Keratinocyte (primary cell): Measurements from ENCODE around the gene HDGF. TPM values are rescaled to one million over a fixed set of nuclear protein-coding genes. Genes with fewer than 3 reads are reported as not detected.

Experiments
- DNase-seq: peaks from one replicate; pipeline ENCODE4 v3.0.0-alpha.2; 2011; ENCODE audit warnings: low read depth, missing footprints, low spot score
- FAIRE-seq: peaks from 2 replicates; lab custom pipeline; 2011; peaks lifted over from hg19 to GRCh38; lab: Jason Lieb, UNC
- H2AFZ ChIP-seq: 2 replicates; pipeline ENCODE4 v1.6.0; 2012; ENCODE audit warnings: low read length, control low read depth, inconsistent platforms; ENCODE audit not compliant: control insufficient read depth
- H3K27ac ChIP-seq: 2 replicates; pipeline ENCODE4 v1.5.1; 2011; ENCODE audit warnings: low read length; ENCODE audit not compliant: control insufficient read depth, insufficient read depth
- H3K27me3 ChIP-seq: 3 replicates; pipeline ENCODE4 v1.6.0; 2011; ENCODE audit warnings: low read length; ENCODE audit not compliant: control insufficient read depth, insufficient read depth; ENCODE audit errors: extremely low read depth
- H3K36me3 ChIP-seq, 2 experiments: 2 replicates in 1 of 2; 3 replicates in 1 of 2; pipeline ENCODE4 v1.5.1; 2011; ENCODE audit warnings: low read length in 2 of 2, mild to moderate bottlenecking in 1 of 2; ENCODE audit not compliant: control insufficient read depth in 2 of 2, insufficient read depth in 2 of 2; ENCODE audit errors: extremely low read depth in 1 of 2
- H3K4me1 ChIP-seq: 3 replicates; pipeline ENCODE4 v1.5.1; 2011; ENCODE audit warnings: low read length; ENCODE audit not compliant: control insufficient read depth, insufficient read depth; ENCODE audit errors: extremely low read depth
- H3K4me2 ChIP-seq: 3 replicates; pipeline ENCODE4 v1.6.0; 2011; ENCODE audit warnings: low read depth, low read length; ENCODE audit not compliant: control insufficient read depth, insufficient read depth; ENCODE audit errors: extremely low read depth
- H3K4me3 ChIP-seq, 3 experiments: fragments of 200-600 bp in 1 of 3; sonication (generic) in 1 of 3; 2 replicates in 2 of 3; 3 replicates in 1 of 3; pipeline ENCODE4 v1.5.1; 2011 to 2016; ENCODE audit warnings: low read length in 3 of 3, mild to moderate bottlenecking in 3 of 3, control low read depth in 2 of 3, inconsistent platforms in 1 of 3, low read depth in 1 of 3, mixed read lengths in 1 of 3, mixed run types in 1 of 3, moderate library complexity in 1 of 3; ENCODE audit not compliant: control insufficient read depth in 2 of 3, insufficient read depth in 2 of 3; ENCODE audit errors: extremely low read depth in 1 of 3
- H3K79me2 ChIP-seq: 2 replicates; pipeline ENCODE4 v1.6.0; 2012; ENCODE audit warnings: low read length; ENCODE audit not compliant: control insufficient read depth, insufficient read depth
- H3K9ac ChIP-seq: 3 replicates; pipeline ENCODE4 v1.6.0; 2011; ENCODE audit warnings: low read length; ENCODE audit not compliant: control insufficient read depth, insufficient read depth; ENCODE audit errors: extremely low read depth
- H3K9me1 ChIP-seq: 3 replicates; pipeline ENCODE4 v1.6.0; 2011; ENCODE audit warnings: low read length; ENCODE audit not compliant: control insufficient read depth, insufficient read depth; ENCODE audit errors: extremely low read depth
- H3K9me3 ChIP-seq: 2 replicates; pipeline ENCODE4 v1.5.1; 2012; ENCODE audit warnings: low read depth, low read length; ENCODE audit not compliant: control insufficient read depth
- H4K20me1 ChIP-seq: 3 replicates; pipeline ENCODE4 v1.6.0; 2011; ENCODE audit warnings: low read length; ENCODE audit not compliant: control insufficient read depth, insufficient read depth; ENCODE audit errors: extremely low read depth
- CTCF ChIP-seq, 3 experiments: IDR thresholded peaks in 1 of 3; conservative IDR thresholded peaks in 1 of 3; optimal IDR thresholded peaks in 1 of 3; 2 replicates in 2 of 3; 3 replicates in 1 of 3; pipeline versions ENCODE3 to v1.5.1; 2011; ENCODE audit warnings: low read length in 3 of 3, mild to moderate bottlenecking in 3 of 3, moderate library complexity in 2 of 3, control low read depth in 1 of 3, inconsistent platforms in 1 of 3; ENCODE audit not compliant: insufficient read depth in 2 of 3; ENCODE audit errors: extremely low read depth in 1 of 3
- EZH2 ChIP-seq: IDR thresholded peaks from one replicate; pipeline ENCODE4 v1.6.1; 2012; ENCODE audit warnings: inconsistent platforms, mild to moderate bottlenecking, low read length, moderate library complexity
- dilution Hi-C: fragments of 300-500 bp; cut with MboI; formaldehyde crosslinking; loops from one replicate; pipeline ENCODE4 v1.7.0; 2020; ENCODE audit warnings: low sequenced_read_pairs; ENCODE audit not compliant: extremely low pct_ligation_motif_present
- polyA plus RNA-seq, 5 experiments: library from polyadenylated mRNA; depleted of rRNA in 3 of 5; stranded (reverse) in 3 of 5; stranded (forward) in 1 of 5; unstranded in 1 of 5; fragments of >200 nt; gene quantifications; 1 replicate in 1 of 5; 2 replicates in 3 of 5; 3 replicates in 1 of 5; pipeline versions ENCODE4 v1.2.1 to v1.2.3, GENCODE V29; 2011 to 2012; ENCODE audit warnings: missing spikeins in 2 of 5, low read depth in 1 of 5, low replicate concordance in 1 of 5

Gene HDGF
- polyA plus RNA-seq, 1 donor (not counting 4 experiments of a cell fraction or from before 2014, with no cell fraction given), result 240 TPM

DNA sequence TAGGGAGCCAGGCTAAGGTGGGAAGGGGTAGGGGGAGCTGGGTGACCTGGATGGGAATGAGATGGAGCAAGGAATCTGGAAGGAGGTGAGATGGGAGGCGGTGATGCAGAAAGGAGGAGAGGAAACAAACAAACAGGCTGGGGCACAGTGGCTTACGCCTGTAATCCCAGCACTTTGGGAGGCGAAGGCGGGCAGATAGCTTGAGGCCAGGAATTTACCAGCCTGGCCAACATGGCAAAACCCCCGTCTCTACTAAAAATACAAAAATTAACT, 56.8 kb downstream of the HDGF start:
- Histone ChIP-seq H3K4me1 (peaks cover 41% of the 10 kb centered on the region), H3K4me3 (no peak overlapping the region), H3K36me3 (no peaks in the 10 kb centered on the region), H3K27me3 (no peaks in the 10 kb centered on the region), H3K79me2 (no peaks in the 10 kb centered on the region), H3K27ac (no peak overlapping the region), H3K9me1 (no peaks in the 10 kb centered on the region), H3K4me2 (no peak overlapping the region), H3K9ac (no peak overlapping the region), H4K20me1 (no peaks in the 10 kb centered on the region), H2AFZ (no peak overlapping the region), H3K9me3 (no peaks in the 10 kb centered on the region)
- DNase-seq, result no peak
- no peak for FAIRE-seq
- TF ChIP-seq EZH2 (no peak), CTCF (optimal IDR thresholded peaks at IDR 0.05 in 1 of 3, IDR thresholded peaks at IDR 0.05 in 1 of 3, conservative IDR thresholded peaks at IDR 0.05 in 1 of 3; ENCODE audit: extremely low read depth in 1 of 3, insufficient read depth in 2 of 3, low read length in 3 of 3) (no peak)
- dilution Hi-C loops, result no loop called here

DNA sequence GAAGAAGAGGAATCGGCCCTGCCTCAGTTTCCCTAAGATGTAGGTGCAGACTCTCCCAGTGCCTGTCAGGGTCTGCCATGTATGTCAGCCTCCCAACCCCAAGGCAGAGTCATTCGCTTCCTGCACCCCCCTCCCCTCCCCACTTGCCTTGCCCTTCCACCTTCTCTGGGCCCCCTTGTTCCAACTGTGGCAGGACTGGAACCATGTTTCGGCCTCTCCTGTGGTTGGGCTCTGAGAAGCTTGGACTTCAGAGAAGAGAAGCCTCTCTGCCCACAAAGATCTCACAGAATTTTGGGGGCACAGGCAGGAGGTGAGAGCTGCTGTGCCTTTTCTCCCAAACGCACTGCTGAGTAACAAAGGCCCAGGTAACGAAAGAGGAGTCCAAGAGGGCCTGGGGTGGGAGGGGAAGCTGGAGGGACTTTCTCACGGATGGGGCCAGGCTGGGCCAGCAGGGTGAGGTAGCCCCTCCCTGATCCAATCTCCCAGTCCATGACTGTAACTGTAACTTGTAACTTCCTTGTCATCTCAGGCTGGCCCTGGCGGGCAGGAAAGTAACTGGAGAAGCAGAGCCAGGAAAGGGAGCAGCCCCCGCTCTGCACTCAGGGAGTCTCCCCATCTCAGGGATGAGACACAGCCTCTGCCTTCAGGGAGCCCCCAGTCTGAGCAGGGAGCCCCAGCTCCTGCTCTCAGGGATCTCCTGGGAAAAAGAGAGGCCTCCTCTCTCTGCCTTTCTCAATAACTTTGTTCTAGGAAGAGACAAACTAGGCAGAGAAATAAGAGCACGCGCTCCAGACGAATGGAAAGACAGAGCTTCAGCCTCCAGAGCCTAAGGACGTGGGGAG, 57.4 kb downstream of the HDGF start:
- Histone ChIP-seq H3K36me3 (no peaks in the 10 kb centered on the region), H3K27ac (no peak overlapping the region), H3K9me3 (no peaks in the 10 kb centered on the region), H3K27me3 (no peaks in the 10 kb centered on the region), H3K79me2 (no peaks in the 10 kb centered on the region), H3K9ac (no peak overlapping the region), H3K4me2 (no peak overlapping the region), H3K9me1 (no peaks in the 10 kb centered on the region), H2AFZ (peak overlapping the region; percentile 57), H3K4me3 (no peak overlapping the region), H3K4me1 (peaks cover 46% of the 10 kb centered on the region), H4K20me1 (no peaks in the 10 kb centered on the region)
- dilution Hi-C loops, result no loop called here
- no peak for TF ChIP-seq CTCF (optimal IDR thresholded peaks at IDR 0.05 in 1 of 3, IDR thresholded peaks at IDR 0.05 in 1 of 3, conservative IDR thresholded peaks at IDR 0.05 in 1 of 3; ENCODE audit: extremely low read depth in 1 of 3, insufficient read depth in 2 of 3, low read length in 3 of 3)
- TF ChIP-seq EZH2, result no peak
- FAIRE-seq (no peak), DNase-seq (no peak)
